Muscle of arm (tissue), 12 donors: ENCODE data around the gene DIS3L2. TPM values are rescaled to one million over a fixed set of nuclear protein-coding genes. Genes with fewer than 3 reads are reported as not detected.

Experiments
- DNase-seq: peaks from one replicate; pipeline ENCODE4 v3.0.0-alpha.2; 2013
- polyA plus RNA-seq, 12 donors: library from polyadenylated mRNA; unstranded; fragments of 120-200 nt; gene quantifications; one replicate each; pipeline ENCODE4 v1.2.1, GENCODE V29; 2013; ENCODE audit not compliant: insufficient read length in 12 of 12

Gene DIS3L2
- polyA plus RNA-seq, 12 donors, result 18.9 to 49.8 (median 20.4) TPM; not detected in 1

DNA sequence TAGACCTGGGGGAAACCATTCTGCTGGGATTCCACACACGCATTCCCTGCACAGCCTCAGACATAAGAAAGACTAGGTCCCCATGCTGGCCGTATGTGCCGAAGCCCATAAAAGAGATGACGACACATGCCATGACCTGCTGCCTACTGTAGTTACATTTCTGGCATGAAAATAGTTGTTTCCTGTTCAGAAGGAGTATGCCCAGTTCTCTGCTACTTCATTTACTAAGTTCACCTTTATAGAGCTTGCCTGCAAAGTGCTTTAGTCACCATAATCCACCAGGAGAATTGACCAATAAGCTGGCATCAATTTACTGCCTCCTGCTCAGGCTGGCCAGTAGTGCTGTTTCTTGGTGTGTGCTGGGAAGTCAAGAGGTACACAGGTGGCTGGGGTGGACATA, 266.8 kb downstream of the DIS3L2 start:
- no peak for DNase-seq

DNA sequence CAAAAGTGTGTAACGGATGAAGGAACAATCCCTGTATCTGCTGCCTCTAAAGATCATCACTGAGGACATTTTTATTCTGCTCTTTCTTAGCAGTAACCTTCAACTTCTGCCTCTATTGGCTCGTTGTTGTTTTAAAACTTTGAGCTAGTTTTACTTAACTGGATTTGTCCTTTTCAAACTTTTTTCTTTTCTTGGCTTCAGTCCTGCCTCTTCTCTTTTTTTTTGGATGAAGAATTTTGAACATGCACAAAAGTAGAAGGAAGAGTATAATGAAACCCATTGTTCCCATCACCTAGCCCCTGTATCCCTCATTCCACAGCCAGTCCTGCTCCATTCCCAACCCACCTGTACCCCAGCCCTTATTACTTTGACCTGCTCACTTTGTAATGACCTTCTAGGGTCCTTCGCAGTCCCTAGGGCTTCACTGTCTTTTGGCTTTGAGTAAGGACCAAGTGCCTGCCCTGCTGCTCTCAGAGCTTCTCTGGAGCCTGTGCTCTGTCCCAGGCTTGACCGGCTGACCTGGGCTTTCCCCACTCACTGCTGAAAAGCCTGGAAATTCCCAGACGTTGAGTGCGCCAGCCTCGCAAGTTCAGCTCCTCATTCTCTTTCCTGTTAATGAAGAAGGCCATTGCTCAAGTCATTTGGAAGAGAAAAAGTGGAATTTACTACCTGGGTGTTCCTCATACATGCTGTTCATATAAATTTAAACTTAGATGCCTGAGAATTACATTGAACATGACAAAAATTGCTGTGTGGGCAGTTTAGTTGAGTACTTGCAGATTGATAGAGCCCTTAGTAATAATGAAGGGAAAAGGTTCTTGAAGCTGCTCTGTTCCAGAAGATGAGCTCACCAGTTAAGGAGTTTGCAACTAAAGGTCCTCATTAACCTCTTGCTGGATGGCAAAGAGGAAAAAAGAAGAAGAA, 267.7 kb downstream of the DIS3L2 start:
- DNase-seq, result no peak

- DNase-seq, result no peak
Measured at GRCh38 chr2:232229911-232230310, 268.4 kb downstream of the DIS3L2 start.

DNA sequence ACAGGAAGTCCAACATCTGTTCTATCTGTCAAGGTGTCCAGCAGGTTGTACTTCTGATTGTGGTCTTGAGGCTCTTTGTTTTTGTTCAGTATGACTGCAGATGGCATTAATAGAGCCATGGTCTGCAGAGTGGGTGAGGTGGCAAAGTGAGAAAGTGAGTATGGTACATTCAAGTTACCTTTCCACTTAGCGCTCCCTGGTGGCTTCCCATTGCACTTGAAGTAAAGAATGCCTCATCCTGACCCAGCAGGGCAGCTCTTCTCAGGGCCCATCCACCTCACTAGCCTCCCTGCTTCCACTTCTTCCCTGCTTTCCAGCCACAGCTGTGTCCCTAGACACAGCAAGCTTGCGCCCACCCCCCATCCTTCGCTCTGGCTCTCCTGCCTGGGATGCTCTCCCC, 269.0 kb downstream of the DIS3L2 start:
- no peak for DNase-seq

GRCh38 chr2:232231554-232231953, 270.0 kb downstream of the DIS3L2 start:
- no peak for DNase-seq

DNA sequence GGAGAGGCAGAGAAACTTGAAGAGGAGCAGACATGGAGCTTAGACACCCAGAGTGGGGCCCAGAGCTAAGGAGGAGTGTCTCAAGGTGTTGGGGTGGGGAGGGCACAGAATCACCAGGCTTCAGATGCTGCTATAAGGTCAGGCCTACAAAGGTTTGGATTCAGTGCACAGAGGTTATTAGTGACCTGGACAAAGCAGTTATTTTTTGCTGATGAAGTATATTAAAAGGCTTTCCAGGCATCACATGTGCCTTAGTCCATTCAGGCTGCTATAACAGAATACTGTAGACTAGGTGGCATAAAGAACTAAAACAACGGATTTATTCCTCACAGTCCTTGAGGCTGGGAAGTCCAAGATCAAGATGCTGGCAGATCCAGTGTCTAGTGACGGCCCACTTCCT, 271.4 kb downstream of the DIS3L2 start:
- no peak for DNase-seq

- DNase-seq, result no peak
Measured at GRCh38 chr2:232234922-232235615, 273.6 kb downstream of the DIS3L2 start.

- DNase-seq, result no peak
Measured at GRCh38 chr2:232235716-232236115, 274.2 kb downstream of the DIS3L2 start.

DNA sequence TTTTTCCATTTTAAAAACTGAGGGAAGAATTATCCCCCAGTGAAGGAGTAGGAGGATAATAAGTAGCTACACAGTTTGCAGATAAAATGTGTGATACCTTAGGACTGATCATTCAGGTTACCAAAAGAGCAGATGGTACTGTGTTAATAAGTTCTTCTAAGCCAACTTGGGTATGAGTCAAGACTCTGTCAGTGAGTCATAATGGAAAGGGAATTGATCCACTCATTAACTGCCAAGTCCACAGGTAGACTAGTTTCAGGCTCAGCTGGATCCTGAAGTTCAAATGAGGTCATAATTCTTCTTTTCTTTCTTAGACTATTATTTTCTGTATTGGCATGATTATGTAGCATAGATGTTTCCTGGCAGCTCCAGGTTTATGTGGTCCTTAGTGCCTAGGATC, 274.7 kb downstream of the DIS3L2 start:
- DNase-seq, result no peak

DNA sequence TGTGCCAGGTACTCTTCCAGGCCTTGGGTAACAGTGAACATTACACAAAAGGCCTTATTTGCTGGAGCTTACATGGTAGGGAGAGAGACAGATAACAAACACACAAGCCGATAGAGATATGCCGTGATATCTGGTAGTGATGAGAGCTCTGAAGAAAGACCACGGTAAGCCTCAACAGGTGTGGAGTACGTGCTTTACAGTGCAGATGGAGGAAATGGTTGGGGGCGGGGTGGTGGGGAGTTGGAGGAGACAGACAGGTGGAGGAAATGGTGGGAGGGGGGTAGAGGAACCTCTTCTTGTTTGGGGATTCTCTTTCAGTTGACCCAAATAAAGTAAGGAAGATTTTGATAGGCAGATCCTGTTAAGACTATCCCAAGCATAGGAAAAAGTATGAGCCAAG, 276.0 kb downstream of the DIS3L2 start:
- no peak for DNase-seq

DNA sequence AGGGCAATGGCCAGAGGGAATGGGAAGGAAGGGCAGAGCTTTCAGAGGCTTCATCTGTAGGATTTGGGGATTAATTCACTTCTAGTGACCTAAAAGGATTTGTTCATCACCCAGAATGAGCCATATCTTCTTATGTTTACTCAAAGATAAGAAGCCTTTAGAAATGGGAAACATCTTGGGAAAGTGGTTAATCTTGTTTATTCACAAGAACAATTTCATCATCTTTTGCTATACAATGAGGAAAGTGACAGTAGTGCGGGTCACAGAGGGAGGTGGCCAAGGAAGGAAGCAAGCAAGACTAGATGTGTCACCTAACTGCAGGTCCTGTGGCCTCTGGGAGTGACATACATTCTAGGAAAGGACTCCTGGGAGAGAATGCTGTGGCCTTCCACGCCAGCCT, 276.6 kb downstream of the DIS3L2 start:
- no peak for DNase-seq

DNA sequence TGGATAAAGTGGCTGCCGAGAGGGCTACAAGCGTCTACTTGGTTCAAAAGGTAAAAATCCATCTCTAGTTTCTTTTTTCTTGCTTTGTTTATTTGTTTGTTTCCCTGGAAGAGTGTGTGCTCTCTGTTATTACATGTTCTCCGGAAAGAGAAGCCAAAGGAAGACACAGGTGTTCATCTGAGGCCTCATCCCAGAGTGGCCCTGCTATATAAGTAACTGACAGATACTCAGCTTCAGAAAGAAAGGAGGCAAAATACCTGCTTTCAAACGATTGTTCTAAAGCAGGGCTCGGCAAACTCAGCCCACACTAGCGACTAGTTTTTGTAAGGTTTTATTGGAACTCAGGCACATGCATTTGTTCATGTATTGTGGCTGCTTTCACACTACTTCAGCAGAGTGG, 277.1 kb downstream of the DIS3L2 start:
- no peak for DNase-seq

DNA sequence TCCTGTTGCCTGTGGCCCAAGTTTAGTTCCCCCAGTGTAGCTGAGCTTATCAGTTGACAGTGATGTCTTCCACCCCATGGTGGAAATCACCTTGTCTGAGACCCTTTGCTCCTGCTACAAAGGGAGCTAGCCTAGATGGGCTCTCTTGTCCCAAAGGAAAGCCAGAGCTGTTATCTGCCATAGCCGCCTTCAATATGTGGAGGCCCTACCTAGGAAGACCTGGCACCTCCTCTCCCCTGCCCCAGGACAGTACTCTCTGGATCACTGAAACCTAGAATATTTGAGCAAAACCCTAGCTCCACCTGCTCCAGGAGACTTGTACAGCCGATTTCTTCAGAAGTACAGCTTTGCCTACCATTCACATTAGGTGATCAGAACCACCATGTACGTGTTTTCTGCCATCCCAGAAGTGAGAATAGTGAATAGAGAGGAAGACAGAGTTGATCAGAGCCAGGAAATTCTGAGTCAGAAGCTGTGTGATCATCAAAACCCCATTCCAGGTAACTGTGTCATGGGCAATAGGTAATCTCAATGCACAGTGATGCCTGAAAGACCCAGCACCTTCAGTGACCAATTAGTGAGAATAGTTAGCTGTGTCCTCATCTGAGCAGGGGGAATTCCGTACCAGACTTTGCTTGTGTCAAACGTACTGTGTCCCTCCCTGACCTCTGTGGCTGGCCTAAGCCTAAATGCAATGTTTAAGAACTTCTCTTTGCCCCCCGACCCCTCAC, 278.6 kb downstream of the DIS3L2 start:
- no peak for DNase-seq

DNA sequence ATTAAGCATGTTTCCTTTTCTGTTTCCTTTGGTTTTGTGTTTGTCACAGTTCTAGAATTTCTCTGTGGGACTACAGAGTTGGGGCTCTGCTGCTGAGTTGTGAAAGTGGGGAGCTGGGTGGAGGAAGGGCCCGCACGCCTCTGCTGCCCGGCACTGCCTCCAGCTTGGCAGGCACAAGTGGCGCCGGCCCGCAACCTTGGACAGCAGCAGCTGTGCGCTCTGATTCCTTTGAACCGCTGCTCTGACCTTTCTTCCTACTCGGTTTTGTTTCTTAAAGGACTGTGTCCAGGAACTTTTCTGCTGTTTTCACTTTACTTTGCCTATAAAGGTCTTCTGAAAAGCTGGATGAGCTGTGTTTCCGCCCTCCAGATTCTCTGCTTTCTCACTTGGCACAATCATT, 279.4 kb downstream of the DIS3L2 start:
- no peak for DNase-seq

GRCh38 chr2:232242316-232242715, 280.8 kb downstream of the DIS3L2 start:
- DNase-seq, result no peak

- no peak for DNase-seq
Measured at GRCh38 chr2:232245111-232245510, 283.6 kb downstream of the DIS3L2 start.

GRCh38 chr2:232246245-232246644, 284.7 kb downstream of the DIS3L2 start:
- DNase-seq, result no peak

GRCh38 chr2:232249096-232249495, 287.6 kb downstream of the DIS3L2 start:
- DNase-seq, result no peak

- no peak for DNase-seq
Measured at GRCh38 chr2:232250246-232251175, 289.0 kb downstream of the DIS3L2 start.

DNA sequence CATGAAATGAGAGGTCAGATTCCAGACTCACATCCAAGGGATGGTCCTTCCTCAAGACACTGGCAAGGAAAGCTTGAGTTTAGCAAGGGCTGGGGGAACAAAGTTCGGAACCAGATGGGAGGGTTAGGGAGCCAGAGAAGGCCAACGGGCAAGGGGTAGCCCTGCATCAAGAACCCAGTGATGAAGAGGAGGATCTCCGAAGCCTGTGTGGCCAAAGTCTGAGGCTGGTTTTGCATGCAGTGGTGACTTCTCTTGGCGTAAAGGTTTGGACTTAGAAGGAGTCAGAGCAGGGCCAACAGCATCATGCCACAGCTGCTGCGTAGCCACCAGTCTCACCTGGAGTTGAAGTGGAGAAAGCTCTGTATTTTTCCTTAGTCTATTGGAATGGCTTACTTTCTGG, 293.5 kb downstream of the DIS3L2 start:
- no peak for DNase-seq

DNA sequence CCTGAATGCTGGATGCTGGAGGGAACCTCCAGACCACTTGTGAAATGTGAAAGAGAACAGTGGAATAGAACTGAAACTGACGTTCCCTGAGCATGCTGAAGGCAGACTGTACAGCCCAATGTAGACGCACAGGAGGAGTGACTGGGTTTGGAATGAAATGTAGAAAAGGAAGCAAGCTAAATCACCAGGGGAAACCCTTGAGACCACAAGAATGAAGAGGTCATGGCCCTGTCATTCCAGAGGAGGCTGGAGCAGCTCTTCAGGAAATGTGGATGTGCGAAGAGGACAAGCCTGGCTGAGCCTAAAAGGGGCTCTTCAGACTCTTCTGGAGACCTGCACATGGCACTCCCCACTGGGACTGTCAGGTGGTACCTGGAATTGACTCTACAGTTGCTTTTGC, 298.6 kb downstream of the DIS3L2 start:
- peak; percentile 28 for DNase-seq
